DND-41 (cell line): ENCODE measurements around the gene TNFAIP2.

ENCODE experiments used
- EZH2 ChIP-seq: IDR thresholded peaks from 3 replicates; pipeline ENCODE4 v1.6.1; 2012; ENCODE audit warnings: borderline replicate concordance, low read depth, mild to moderate bottlenecking, moderate library complexity, low read length, inconsistent platforms; ENCODE audit not compliant: severe bottlenecking
- TF ChIP-seq, protein P1 (sequence below): IDR thresholded peaks from 2 replicates; pipeline ENCODE4 v1.5.1; 2012; ENCODE audit warnings: borderline replicate concordance, low read length, moderate library complexity, mild to moderate bottlenecking; ENCODE audit not compliant: poor library complexity, severe bottlenecking; ENCODE audit errors: extremely low read depth

DNA sequence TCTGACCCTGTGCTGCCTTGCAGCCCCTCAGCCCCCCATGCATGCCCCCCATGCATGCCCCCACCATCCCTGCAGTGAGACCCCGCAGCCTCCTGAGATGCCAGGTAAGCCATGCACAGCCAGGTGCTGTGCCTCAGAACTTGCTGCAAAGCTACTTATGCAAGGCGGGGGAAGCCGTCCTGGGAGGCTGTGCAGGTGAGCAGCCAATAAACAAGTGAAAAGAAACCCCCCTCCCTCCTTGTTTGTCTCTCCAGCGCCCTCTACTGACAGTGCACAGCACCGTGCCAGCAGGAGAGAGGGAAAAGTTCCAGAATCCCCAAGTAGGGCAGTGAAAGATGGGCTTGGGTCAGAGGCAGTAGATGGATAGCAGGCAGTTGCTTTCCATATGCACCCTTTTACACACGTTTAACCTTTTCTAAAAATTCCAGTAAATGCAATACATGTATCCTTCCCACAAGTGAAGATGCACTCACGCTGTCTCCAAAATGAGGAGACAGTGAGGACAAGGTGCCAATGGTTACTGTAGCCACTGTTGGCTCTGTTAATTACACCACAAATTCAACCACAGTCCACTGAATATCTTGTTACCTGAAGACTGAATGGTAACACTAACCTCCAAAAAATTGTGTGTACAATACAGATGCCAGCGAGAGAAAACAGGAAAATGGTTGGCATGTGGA, 18.0 kb downstream of the TNFAIP2 start:
- TF ChIP-seq, protein P1, sequence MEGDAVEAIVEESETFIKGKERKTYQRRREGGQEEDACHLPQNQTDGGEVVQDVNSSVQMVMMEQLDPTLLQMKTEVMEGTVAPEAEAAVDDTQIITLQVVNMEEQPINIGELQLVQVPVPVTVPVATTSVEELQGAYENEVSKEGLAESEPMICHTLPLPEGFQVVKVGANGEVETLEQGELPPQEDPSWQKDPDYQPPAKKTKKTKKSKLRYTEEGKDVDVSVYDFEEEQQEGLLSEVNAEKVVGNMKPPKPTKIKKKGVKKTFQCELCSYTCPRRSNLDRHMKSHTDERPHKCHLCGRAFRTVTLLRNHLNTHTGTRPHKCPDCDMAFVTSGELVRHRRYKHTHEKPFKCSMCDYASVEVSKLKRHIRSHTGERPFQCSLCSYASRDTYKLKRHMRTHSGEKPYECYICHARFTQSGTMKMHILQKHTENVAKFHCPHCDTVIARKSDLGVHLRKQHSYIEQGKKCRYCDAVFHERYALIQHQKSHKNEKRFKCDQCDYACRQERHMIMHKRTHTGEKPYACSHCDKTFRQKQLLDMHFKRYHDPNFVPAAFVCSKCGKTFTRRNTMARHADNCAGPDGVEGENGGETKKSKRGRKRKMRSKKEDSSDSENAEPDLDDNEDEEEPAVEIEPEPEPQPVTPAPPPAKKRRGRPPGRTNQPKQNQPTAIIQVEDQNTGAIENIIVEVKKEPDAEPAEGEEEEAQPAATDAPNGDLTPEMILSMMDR: peak; percentile 79
- no peak for TF ChIP-seq EZH2
